GM21381 (cell line): Measurements from ENCODE around the gene NDST1.

Experiments
- ATAC-seq: cut with Tn5 transposase; IDR thresholded peaks from one replicate; pipeline ENCODE4 v1.9.1; 2021; ENCODE audit warnings: mild to moderate bottlenecking, moderate library complexity; ENCODE audit not compliant: unreplicated experiment

NDST1 gene

GRCh38 chr5:150561571-150562275, 53.8 kb downstream of the NDST1 start:
- no peak for ATAC-seq

GRCh38 chr5:150562832-150563231, 54.9 kb downstream of the NDST1 start:
- ATAC-seq, result no peak

- no peak for ATAC-seq
Observed at GRCh38 chr5:150565868-150566267, 57.9 kb downstream of the NDST1 start.

- no peak for ATAC-seq
Observed at GRCh38 chr5:150567031-150567717, 59.2 kb downstream of the NDST1 start.

- no peak for ATAC-seq
Observed at GRCh38 chr5:150568663-150569062, 60.7 kb downstream of the NDST1 start.

GRCh38 chr5:150570333-150570732, 62.4 kb downstream of the NDST1 start:
- ATAC-seq, result no peak

- ATAC-seq, result no peak
Observed at GRCh38 chr5:150571836-150572235, 63.9 kb downstream of the NDST1 start.

- ATAC-seq, result no peak
Observed at GRCh38 chr5:150573216-150573615, 65.3 kb downstream of the NDST1 start.

GRCh38 chr5:150573867-150574817, 66.2 kb downstream of the NDST1 start:
- no peak for ATAC-seq

- ATAC-seq, result no peak
Observed at GRCh38 chr5:150574818-150575547, 67.1 kb downstream of the NDST1 start.

- ATAC-seq, result no peak
Observed at GRCh38 chr5:150575745-150576448, 68.0 kb downstream of the NDST1 start.

- ATAC-seq, result no peak
Observed at GRCh38 chr5:150576449-150576949, 68.6 kb downstream of the NDST1 start.

- no peak for ATAC-seq
Observed at GRCh38 chr5:150577378-150578139, 69.6 kb downstream of the NDST1 start.

- ATAC-seq, result no peak
Observed at GRCh38 chr5:150578781-150579461, 71.0 kb downstream of the NDST1 start.

GRCh38 chr5:150579462-150580400, 71.8 kb downstream of the NDST1 start:
- no peak for ATAC-seq

- ATAC-seq, result no peak
Observed at GRCh38 chr5:150580917-150581316, 73.0 kb downstream of the NDST1 start.

GRCh38 chr5:150582241-150583109, 74.5 kb downstream of the NDST1 start:
- ATAC-seq, result no peak
